Gastroesophageal sphincter (tissue), 4 donors: ENCODE results near the gene PTPN6. TPM values are rescaled to one million over a fixed set of nuclear protein-coding genes. Genes with fewer than 3 reads are reported as not detected.

Experiments
- ATAC-seq: fragments of 150-250 bp; one replicate; pipeline ENCODE4 v1.9.1; 2016; ENCODE audit warnings: mild to moderate bottlenecking, moderate library complexity
- H3K27ac ChIP-seq, 4 donors: fragments of 200-600 bp; sonication (generic) in 3 of 4; 1 replicate in 3 of 4; 2 replicates in 1 of 4; pipeline ENCODE4 v1.5.1; 2016 to 2019
- H3K27me3 ChIP-seq: fragments of 200-600 bp; sonication (generic); one replicate; pipeline ENCODE4 v1.5.1; 2019
- H3K36me3 ChIP-seq, 2 donors: fragments of 200-600 bp; sonication (generic); one replicate each; pipeline ENCODE4 v1.5.1; 2019; ENCODE audit warnings: control low read depth in 1 of 2
- H3K4me1 ChIP-seq, 3 donors: fragments of 200-600 bp; sonication (generic); 1 replicate in 2 of 3; 2 replicates in 1 of 3; pipeline ENCODE4 v1.5.1; 2016 to 2019; ENCODE audit warnings: control low read depth in 2 of 3
- H3K4me3 ChIP-seq, 2 donors: fragments of 200-600 bp; sonication (generic); one replicate each; pipeline ENCODE4 v1.5.1; 2019; ENCODE audit warnings: mild to moderate bottlenecking in 1 of 2, moderate library complexity in 1 of 2
- H3K9me3 ChIP-seq, 3 donors: fragments of 200-600 bp; sonication (generic); one replicate each; pipeline ENCODE4 v1.5.1; 2017 to 2019; ENCODE audit warnings: control low read depth in 2 of 3
- EP300 ChIP-seq: sonication (generic); formaldehyde crosslinking; IDR thresholded peaks from one replicate; pipeline ENCODE4 v1.6.1; 2017; ENCODE audit warnings: antibody characterized with exemption, mild to moderate bottlenecking
- POLR2A ChIP-seq, 2 donors: fragments of 450-650 bp; IDR thresholded peaks; one replicate each; pipeline ENCODE4 v1.6.1; 2017; ENCODE audit warnings: antibody characterized with exemption in 2 of 2, mild to moderate bottlenecking in 2 of 2, moderate library complexity in 1 of 2
- POLR2AphosphoS5 ChIP-seq: sonication (generic); formaldehyde crosslinking; IDR thresholded peaks from one replicate; pipeline ENCODE4 v1.6.1; 2017; ENCODE audit warnings: antibody characterized with exemption
- WGBS, 2 donors: methylation state at CpG; one replicate each; pipeline ENCODE4 v1.1.5; 2018; ENCODE audit warnings: low coverage in 1 of 2; 5-methylcytosine and 5-hydroxymethylcytosine counted together
- total RNA-seq, 4 donors: library from RNA; depleted of rRNA; stranded (reverse); fragments of >200 nt; gene quantifications; one replicate each; pipeline ENCODE4 v1.1.0, GENCODE V29; 2016
- TF ChIP-seq, protein P1 (sequence below), 4 experiments: fragments of 200-600 bp in 2 of 4; fragments of 450-650 bp in 2 of 4; sonication (generic) in 1 of 4; IDR thresholded peaks; one replicate each; pipeline ENCODE4 v1.5.1; 2017 to 2019; ENCODE audit warnings: antibody characterized with exemption in 4 of 4, mild to moderate bottlenecking in 2 of 4, moderate library complexity in 2 of 4

PTPN6 gene
- total RNA-seq, 4 donors from 2014 or later, result 2.6 to 15.9 (median 7.5) TPM

DNA sequence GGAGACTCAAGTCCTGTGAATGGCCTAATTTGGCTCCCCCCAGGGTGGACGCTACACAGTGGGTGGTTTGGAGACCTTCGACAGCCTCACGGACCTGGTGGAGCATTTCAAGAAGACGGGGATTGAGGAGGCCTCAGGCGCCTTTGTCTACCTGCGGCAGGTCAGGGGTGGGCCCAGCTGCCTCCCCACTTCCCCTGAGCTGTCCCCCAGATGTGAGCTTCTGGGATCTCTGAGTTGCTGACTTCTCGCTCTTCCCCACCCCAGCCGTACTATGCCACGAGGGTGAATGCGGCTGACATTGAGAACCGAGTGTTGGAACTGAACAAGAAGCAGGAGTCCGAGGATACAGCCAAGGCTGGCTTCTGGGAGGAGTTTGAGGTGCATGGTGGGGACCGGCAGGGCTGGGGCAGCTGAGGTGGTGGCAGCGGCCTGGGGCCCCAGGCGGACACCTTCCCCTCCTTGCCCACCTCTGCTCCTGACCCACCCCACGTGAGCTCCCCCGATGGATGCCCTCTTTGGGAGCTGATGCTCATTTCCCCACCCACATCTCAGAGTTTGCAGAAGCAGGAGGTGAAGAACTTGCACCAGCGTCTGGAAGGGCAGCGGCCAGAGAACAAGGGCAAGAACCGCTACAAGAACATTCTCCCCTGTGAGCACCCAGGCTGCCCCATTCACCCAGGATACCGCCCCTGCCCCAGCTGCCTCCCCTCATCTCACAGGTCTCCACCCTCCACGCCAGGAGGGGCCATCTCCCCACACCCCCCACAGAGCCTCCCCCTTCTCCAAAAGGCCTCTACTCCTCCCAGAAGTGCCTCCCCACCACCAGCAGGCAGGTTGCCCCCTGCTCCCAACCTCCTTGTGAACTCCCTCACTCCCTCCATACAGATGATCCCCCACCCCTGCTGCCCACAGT is 4.2 kb downstream of the PTPN6 start:
- TF ChIP-seq EP300 (no peak), POLR2A (IDR thresholded peaks at IDR 0.05) (no peak), POLR2AphosphoS5 (no peak)
- TF ChIP-seq, protein P1, sequence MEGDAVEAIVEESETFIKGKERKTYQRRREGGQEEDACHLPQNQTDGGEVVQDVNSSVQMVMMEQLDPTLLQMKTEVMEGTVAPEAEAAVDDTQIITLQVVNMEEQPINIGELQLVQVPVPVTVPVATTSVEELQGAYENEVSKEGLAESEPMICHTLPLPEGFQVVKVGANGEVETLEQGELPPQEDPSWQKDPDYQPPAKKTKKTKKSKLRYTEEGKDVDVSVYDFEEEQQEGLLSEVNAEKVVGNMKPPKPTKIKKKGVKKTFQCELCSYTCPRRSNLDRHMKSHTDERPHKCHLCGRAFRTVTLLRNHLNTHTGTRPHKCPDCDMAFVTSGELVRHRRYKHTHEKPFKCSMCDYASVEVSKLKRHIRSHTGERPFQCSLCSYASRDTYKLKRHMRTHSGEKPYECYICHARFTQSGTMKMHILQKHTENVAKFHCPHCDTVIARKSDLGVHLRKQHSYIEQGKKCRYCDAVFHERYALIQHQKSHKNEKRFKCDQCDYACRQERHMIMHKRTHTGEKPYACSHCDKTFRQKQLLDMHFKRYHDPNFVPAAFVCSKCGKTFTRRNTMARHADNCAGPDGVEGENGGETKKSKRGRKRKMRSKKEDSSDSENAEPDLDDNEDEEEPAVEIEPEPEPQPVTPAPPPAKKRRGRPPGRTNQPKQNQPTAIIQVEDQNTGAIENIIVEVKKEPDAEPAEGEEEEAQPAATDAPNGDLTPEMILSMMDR (IDR thresholded peaks at IDR 0.05), result no peak
- Histone ChIP-seq H3K27me3 (no peaks in the 10 kb centered on the region), H3K4me3 (no peak overlapping the region), H3K36me3 (no peaks in the 10 kb centered on the region), H3K4me1 (peaks cover 0 to 28% (median 0%) of the 10 kb centered on the region in 3 donors), H3K9me3 (no peaks in the 10 kb centered on the region), H3K27ac (no peak overlapping the region)
- 73 to 90% methylated on average over 3 to 4 of the region's 22 CpGs for WGBS, 2 donors
- ATAC-seq, result no peak

DNA sequence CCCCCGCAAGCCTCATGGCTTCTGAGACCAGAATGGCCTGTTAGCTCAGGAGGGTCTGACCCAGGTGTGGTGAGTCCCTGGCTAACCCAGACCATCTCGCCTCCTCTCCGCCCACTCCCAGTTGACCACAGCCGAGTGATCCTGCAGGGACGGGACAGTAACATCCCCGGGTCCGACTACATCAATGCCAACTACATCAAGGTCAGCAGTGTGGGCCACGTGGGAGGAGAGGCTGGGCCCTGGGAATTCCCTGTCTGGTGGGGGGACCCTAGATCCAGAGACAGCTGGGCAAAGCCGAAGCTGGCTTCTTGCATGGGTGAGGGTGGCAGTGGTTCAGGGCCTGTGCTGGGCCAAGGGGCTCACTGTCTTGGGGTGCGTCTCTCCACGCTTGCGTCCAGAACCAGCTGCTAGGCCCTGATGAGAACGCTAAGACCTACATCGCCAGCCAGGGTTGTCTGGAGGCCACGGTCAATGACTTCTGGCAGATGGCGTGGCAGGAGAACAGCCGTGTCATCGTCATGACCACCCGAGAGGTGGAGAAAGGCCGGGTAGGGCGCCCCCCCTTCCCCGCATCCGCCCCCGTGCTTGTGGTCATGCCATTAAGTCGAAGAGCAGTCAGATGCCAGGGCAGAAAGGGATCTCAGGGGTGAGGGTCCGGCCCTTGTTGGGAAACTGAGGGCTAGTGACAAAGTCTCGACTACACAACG is 5.0 kb downstream of the PTPN6 start:
- 76% methylated on average over 5 of the region's 28 CpGs; no CpG with 5 or more reads in 1 of the 2 donors for WGBS, 2 donors
- H3K27me3 ChIP-seq, result no peaks in the 10 kb centered on the region
- TF ChIP-seq, protein P1 (IDR thresholded peaks at IDR 0.05), result no peak
- TF ChIP-seq POLR2A (IDR thresholded peaks at IDR 0.05), result no peak
- no peak for TF ChIP-seq EP300
- TF ChIP-seq POLR2AphosphoS5, result no peak
- no peak for ATAC-seq
- no peaks in the 10 kb centered on the region for H3K9me3 ChIP-seq
- H3K36me3 ChIP-seq, result no peaks in the 10 kb centered on the region
- H3K27ac ChIP-seq, result no peak overlapping the region
- no peak overlapping the region for H3K4me3 ChIP-seq
- peaks cover 0 to 35% (median 3%) of the 10 kb centered on the region in 3 donors for H3K4me1 ChIP-seq

GRCh38 chr12:6957151-6957701 is 6.1 kb downstream of the PTPN6 start:
- no peaks in the 10 kb centered on the region for H3K9me3 ChIP-seq
- H3K27ac ChIP-seq, result no peak overlapping the region
- no peak for ATAC-seq
- WGBS, 2 donors, result 61 to 81% methylated on average over 3 to 8 of the region's 20 CpGs
- no peak for TF ChIP-seq POLR2A (IDR thresholded peaks at IDR 0.05)
- no peak for TF ChIP-seq EP300
- H3K4me3 ChIP-seq, result no peak overlapping the region
- H3K4me1 ChIP-seq, result peaks cover 0 to 45% (median 5%) of the 10 kb centered on the region in 3 donors
- H3K36me3 ChIP-seq, result no peaks in the 10 kb centered on the region
- no peaks in the 10 kb centered on the region for H3K27me3 ChIP-seq

- no peak for ATAC-seq
Measured at GRCh38 chr12:6957741-6958608, 6.8 kb downstream of the PTPN6 start.

More at GRCh38 chr12:6957741-6958608, 6.8 kb downstream of the PTPN6 start:
- TF ChIP-seq POLR2A (IDR thresholded peaks at IDR 0.05) (no peak), POLR2AphosphoS5 (no peak), EP300 (no peak)
- TF ChIP-seq, protein P1 (IDR thresholded peaks at IDR 0.05), result no peak
- Histone ChIP-seq H3K9me3 (no peaks in the 10 kb centered on the region), H3K27me3 (no peaks in the 10 kb centered on the region), H3K4me3 (no peak overlapping the region), H3K27ac (peak overlapping the region in 1 of 4 donors; percentile 81), H3K36me3 (no peaks in the 10 kb centered on the region), H3K4me1 (peaks cover 0 to 53% (median 5%) of the 10 kb centered on the region in 3 donors)
- WGBS, 2 donors, result 69 to 71% methylated on average over 15 to 17 of the region's 28 CpGs
